Limb (tissue), 2 donors: ENCODE measurements around the gene USP7.

ENCODE experiments used
- DNase-seq, 2 donors: peaks; one replicate each; pipeline ENCODE4 v3.0.0-alpha.2; 2016; ENCODE audit errors: extremely low spot score in 2 of 2

Gene USP7

GRCh38 chr16:8901320-8901861 lies 62.3 kb downstream of the USP7 start:
- no peak for DNase-seq

DNA sequence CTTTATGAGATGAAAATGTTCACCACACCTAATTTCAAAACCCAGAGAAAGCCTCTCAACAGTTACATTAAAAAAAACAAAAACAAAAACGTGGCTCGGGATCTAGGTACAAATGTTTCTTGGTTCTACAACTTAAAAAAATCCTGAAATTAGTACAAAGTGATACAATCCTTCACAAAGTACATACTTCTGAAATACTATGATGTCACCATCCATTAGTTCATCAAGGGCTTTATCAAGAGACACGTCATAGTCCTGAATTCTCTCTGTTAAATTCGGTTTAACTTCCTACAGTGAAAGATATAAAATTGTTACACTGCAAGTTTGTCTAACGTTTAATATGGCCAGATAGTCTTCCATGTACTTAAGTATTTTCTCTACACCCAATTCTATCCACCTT lies 63.4 kb downstream of the USP7 start:
- DNase-seq: no peak

- no peak for DNase-seq
These were observed 63.9 kb downstream of the USP7 start for GRCh38 chr16:8899709-8900317.

- DNase-seq: no peak
These were observed 64.9 kb downstream of the USP7 start for GRCh38 chr16:8898660-8899318.

DNA sequence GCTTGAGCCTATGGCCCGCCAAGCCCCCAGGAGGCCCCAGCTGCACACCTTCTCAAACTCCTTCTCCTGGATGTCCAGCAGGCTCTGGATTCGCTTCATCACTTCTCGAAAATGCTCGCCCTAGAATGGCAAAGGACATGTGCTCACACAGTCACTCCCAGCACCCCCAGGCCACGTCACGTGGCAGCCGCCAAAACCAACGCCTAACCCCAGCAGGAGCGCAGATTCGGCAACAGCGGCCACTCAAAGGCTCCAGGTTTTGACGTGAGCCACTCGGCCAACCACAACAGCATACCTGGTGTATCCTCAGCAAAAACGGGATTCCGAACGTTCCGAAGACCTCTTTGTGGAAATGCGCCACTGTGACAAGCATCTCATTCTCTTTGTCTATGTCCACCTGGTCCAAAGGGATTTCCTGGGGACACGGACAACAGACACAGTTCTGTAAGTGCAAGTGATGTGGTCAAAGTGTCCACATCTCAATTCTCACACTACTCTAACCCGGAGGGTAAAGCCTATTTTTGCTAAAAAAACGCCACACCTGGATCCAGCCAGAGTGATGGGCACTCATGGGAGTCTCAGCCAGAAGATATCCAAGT lies 68.9 kb downstream of the USP7 start:
- no peak for DNase-seq

DNA sequence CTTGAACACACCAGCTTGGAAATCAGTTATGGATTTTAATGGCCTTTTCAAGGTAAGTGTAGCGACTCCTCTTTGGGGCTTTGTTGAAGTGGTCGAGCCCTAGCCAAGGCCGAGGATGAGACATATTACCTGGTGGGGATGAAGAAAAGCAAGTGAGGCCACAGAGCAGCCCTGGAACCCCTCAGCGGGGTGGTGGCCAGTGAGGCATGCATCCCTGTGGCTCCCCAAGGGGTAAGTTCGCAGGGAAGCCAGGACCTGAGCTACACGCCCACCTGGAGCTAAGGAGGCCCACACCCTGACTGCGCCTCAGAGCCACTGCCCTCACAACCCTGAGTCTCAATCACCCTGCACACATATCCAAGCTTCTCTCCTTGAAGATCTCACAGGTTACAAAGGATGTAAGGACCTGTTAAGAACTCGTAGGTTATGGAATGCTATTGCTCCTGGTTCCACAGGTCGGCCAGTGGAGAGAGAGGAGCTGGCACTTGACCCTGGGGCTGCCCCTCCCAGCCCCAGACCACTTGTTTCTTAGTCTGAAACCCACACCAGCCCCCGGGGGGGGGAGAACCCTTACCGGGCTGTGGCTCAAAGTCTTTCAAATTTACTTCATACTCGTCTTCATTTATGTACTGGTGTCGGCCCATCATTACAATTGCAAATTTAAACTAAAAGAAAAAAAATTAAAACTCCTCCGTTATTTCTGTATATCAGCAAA lies 69.6 kb downstream of the USP7 start:
- no peak for DNase-seq

DNA sequence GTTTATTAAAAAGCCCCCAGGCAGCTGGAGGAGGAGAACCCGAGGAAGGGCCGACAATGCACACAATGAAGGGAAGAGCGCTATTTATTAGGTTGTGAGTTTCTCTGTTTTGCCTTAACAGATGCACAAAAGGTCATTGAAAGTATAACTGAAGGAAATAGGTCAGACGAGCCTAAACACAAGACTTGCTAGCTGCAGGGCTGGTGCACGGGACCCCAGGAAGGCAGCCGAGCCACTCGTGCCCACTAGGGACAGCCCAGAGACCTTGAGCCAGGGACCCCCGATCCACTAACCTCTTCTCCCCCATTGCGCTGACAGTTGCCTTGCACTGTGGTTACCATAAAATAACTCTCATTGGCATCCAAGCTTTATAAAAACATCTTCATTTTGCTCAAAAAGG lies 70.3 kb downstream of the USP7 start:
- no peak for DNase-seq

- no peak for DNase-seq
These were observed 71.6 kb downstream of the USP7 start for GRCh38 chr16:8892101-8892575.

- no peak for DNase-seq
These were observed 73.2 kb downstream of the USP7 start for GRCh38 chr16:8890549-8890921.

- no peak for DNase-seq
These were observed 73.7 kb downstream of the USP7 start for GRCh38 chr16:8889893-8890548.

- no peak for DNase-seq
These were observed 74.5 kb downstream of the USP7 start for GRCh38 chr16:8888951-8889892.

GRCh38 chr16:8887952-8888560 lies 75.7 kb downstream of the USP7 start:
- DNase-seq: no peak

DNA sequence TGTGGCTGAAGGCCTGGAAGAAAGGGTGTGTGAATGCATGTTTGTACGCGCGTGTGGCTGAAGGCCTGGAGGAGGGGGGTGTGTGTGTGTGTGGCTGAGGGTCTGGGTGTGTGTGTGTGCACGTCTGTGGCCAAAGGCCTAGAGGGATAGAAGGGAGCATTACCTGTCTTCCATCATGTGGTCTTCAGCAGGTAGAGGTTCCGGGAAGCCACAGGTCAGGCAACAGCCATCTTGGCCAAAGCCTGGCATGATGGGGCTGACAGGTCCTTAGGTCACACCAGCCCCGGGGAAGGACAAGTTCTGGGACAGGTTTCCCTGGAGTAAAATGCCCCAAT lies 76.3 kb downstream of the USP7 start:
- DNase-seq: no peak

- DNase-seq: no peak
These were observed 76.9 kb downstream of the USP7 start for GRCh38 chr16:8886593-8887430.

GRCh38 chr16:8885674-8886592 lies 77.8 kb downstream of the USP7 start:
- no peak for DNase-seq

- DNase-seq: no peak
These were observed 80.9 kb downstream of the USP7 start for GRCh38 chr16:8882725-8883377.

DNA sequence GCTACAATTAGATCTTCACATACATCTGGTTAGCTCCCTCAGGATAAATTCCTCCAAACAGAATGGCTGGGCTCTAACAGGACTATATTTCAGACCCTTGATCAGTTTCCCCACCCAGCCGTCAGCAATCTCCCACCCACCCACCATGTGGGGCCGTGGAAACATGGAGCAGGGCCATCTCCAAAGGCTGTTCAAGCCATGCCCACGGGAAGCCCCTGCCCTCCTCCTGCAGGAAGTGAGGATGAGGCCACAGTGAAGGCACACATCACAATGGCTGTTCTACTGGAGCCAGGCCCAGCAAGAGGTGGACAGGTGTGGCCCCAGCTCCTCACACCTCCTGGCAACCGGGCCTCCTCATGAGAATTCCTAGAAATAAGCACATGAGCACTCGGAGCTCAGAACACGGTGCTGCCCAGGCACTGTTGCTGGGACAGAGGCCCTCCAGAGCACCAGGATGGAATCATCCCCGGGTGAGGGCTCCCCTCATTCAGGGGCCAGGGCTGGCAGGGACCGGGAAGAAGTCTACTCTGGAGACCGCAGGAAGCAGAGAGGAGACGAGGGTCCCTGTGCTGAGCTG lies 81.6 kb downstream of the USP7 start, which contains the start of gene LITAFD:
Gene LITAFD, plus strand, starts transcription at position 311 of the 577 bp plus-strand sequence. CDS start 2,005 bp downstream, outside the sequence.
- no peak for DNase-seq
